HG02623 (cell line): Measurements from ENCODE around the gene OGG1.

Source experiments
- ATAC-seq: cut with Tn5 transposase; IDR thresholded peaks from one replicate; pipeline ENCODE4 v1.9.1; 2021; ENCODE audit warnings: moderate library complexity; ENCODE audit not compliant: unreplicated experiment

Gene OGG1

DNA sequence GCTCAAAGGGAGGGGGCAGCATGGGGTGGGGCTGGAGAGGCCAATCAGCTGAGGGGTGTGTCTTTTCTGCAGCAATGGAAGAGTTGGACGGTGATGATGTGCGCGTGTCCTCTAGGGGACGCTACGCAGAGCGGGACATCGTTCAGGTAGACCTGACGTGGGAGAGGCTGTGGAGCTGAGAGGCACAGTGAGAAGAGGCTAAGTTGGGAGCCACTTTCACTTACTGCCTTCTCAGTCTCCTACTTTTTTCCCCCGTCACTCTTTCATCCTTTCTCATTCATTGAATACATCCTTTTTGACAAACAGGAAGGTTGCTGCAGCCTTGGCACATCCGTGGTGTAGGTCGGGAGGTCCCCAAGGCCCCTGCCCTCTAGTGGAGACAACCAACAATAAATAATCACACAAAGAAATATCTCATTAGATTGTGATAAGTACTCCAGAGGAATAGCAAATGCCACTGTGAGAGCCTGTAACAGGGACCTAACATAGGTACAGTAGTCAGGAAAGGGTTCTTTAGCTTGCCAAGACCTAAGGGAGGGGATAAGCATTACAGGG, 22.6 kb upstream of the OGG1 start:
- ATAC-seq: no peak

DNA sequence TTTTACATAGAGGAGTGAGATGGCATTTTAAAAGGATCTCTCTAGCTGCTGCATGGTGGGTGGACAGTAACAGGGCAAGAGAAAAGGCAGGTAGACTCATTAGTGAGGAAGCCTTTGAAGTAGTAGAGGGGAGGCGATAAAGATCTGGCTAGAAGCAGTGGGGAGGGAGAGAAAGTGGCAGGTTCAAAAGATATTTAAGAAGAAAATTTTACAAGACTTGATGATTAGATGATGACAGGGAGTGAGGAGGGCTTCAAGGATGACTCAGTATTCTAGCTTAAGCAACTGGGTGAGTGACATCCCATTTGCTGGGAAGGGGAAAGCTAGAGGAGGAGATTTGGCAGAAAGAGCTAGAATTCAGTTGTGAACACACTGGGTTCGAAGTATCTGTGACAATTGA, 22.0 kb upstream of the OGG1 start:
- ATAC-seq: no peak

- no peak for ATAC-seq
Observed at GRCh38 chr3:9729419-9729818, 20.3 kb upstream of the OGG1 start.

- peak; percentile 32 for ATAC-seq
Observed at GRCh38 chr3:9730657-9731205, 19.0 kb upstream of the OGG1 start.

- ATAC-seq: peak; percentile 90
Observed at GRCh38 chr3:9731206-9732079, 18.3 kb upstream of the OGG1 start, which contains the start of gene BRPF1. Gene BRPF1 (plus strand): TSS chr3:9731735. CDS start chr3:9734141, 2,406 bp downstream.

DNA sequence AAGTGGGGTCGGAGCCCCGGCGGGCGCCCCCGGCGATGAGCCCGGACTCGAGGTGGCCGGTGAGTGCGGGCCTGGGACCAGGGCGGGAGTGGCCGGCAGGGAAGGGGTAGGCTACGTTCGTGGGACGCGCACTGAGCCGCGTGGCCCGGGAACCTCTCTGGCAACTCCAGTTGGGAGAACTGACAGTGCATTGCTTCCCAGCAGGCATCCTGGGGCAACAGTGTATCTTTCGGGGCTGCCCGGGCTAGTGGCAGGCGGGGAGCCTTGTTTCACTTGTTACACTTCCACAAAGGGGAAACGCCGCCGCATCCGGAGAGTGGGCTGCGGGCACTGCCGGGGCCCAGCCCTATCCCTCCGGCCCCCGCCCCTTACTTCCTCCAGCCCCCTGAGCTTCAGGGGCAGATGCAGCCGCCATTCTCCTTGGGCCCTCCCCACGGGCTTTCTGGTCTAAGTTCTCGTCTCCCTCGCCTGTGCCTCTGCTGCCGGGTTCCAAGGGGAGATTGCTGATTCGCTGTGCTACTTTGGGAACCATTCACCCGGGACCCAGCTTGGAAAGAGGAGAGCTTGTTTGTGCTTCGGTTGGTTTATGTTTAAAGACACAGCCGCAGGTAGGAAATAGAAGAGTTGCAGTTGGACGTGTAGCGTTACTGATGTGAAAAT, 17.5 kb upstream of the OGG1 start:
- no peak for ATAC-seq

- no peak for ATAC-seq
Observed at GRCh38 chr3:9732740-9733115, 17.0 kb upstream of the OGG1 start.

- ATAC-seq: no peak
Observed at GRCh38 chr3:9736831-9737230, 12.9 kb upstream of the OGG1 start.

GRCh38 chr3:9739181-9739580, 10.6 kb upstream of the OGG1 start:
- no peak for ATAC-seq

- no peak for ATAC-seq
Observed at GRCh38 chr3:9742560-9742959, 7.2 kb upstream of the OGG1 start.

DNA sequence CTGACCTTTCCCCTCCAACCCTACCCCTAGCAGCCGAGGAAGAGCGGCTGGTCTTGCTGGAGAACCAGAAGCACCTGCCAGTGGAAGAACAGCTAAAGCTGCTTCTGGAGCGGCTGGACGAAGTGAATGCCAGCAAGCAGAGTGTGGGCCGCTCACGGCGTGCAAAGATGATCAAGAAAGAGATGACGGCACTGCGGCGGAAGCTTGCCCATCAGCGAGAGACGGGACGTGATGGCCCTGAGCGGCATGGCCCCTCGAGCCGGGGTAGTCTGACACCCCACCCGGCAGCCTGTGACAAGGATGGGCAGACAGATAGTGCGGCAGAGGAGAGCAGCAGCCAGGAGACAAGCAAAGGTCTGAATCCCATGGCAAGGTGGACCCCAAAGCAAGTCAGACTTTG, 6.2 kb upstream of the OGG1 start:
- no peak for ATAC-seq

- ATAC-seq: no peak
Observed at GRCh38 chr3:9744162-9744561, 5.6 kb upstream of the OGG1 start.

- ATAC-seq: no peak
Observed at GRCh38 chr3:9745521-9745920, 4.2 kb upstream of the OGG1 start.

DNA sequence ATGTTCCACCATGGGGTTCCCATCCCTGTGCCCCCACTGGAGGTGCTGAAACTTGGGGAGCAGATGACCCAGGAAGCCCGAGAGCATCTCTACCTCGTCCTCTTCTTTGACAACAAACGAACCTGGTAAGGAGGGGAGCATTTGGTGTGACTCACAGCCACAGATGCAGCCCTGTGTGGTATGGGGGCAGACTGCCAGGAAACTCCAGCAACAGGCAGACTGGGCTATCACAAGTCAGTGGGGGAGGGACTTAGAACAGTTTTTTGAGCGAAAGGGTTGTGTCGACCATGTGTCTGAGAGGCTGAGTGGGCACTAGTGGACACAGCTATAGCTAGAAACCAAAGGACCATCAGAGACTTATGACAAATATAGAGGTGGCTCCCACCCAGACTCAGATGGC, 3.4 kb upstream of the OGG1 start:
- no peak for ATAC-seq

DNA sequence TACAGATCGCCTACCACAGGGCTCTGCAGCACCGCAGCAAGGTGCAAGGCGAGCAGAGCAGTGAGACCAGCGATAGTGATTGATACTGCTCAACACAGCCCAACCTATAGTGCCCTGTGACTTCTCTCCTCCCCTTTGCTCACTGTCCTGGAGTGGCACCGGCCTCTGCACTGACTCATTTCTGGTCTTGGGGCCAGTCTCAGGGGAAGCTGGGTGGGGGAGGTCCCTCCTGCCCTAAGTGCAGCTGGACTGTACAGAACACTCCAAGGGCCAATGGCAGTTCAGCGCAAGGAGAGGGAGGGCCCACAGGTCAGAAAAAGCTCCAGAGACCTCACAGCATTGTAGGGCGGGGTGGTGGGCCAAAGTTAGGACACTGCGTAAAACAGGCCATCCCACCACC, 2.5 kb upstream of the OGG1 start:
- no peak for ATAC-seq

- no peak for ATAC-seq
Observed at GRCh38 chr3:9748031-9748430, 1.7 kb upstream of the OGG1 start.

- ATAC-seq: no peak
Observed at GRCh38 chr3:9749296-9749644, 482 bp upstream of the OGG1 start.

DNA sequence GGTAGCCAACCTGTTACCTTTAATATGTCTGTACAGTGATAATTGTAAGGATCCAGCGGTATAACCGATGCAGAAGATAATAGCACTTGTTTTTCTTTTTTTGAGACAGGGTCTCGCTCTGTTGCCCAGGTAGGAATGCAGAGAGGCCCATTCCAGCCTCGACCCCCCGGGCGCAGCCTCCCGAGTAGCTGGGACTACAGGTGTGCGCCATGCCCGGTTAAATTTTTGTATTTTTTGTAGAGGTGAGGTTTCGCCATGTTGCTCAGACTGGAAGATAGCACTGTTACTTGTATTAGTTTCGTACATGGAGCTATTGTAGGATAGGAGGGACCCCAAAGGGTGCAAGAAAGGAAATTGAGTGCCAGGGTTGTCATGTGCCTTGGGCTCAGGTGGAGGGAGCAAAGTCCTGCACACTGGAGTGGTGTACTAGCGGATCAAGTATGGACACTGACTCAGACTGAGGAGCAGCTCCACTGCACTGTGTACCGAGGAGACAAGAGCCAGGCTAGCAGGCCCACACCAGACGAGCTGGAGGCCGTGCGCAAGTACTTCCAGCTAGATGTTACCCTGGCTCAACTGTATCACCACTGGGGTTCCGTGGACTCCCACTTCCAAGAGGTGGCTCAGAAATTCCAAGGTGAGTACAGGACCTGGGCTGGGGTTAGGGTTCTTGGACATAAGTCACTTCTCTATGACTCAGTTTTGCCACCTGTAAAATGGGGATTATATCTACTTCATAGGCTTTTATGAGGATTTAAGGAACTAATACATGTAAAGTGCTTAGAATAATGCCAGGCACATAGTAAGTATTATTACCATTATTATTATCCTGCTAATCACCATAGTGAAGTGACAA, 1.0 kb downstream of the OGG1 start:
- ATAC-seq: no peak

DNA sequence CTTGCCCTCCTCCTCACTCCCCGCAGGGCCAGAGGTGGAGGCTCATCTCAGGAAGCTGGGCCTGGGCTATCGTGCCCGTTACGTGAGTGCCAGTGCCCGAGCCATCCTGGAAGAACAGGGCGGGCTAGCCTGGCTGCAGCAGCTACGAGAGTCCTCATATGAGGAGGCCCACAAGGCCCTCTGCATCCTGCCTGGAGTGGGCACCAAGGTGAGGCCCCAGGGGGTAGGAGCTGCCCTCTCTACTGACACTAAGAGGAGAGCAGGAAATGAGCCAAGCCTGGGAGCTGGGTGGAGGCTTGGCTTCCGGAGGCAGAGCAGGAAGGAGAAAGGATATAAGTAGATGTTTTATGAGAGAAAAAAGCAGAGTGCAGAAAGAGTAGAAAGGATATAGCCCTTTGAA, 4.9 kb downstream of the OGG1 start:
- no peak for ATAC-seq

- no peak for ATAC-seq
Observed at GRCh38 chr3:9757427-9757826, 7.7 kb downstream of the OGG1 start.
